ENCODE measurements around the gene OSM.

OSM gene

DNA sequence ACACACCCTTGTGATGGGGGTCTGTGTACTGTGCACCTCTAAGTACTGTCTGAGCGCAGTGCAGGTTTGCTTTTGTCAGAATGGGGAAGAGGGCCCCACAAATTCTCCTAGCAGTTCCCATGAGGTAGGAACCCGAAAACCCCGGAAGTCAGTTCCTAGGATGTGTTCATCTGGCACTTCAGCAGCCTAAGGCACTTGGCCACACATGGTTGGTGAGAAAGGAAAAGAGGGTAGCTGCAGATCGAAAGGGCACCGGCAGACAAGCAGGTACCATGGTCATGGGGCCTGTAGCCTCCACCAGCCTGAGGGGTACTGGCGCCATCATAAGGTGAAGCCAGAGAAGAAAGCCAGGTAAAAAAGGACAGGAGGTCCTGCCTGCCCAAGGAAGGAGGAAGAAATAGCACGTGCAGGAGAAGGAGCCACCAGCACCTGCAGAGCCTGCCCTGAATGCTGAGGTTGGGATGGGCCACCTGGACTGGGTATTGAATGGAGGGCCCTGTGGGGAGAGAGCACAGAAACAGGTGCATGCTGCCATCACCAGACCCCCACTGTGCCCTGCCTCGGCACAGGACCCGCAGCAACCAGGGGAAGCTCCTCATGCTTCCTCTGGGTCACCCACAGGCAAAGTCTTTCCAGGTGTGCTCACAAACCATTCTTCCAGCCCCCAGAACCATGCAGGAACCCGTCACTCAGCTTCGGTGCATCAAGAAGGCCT is 30.8 kb upstream of the OSM start:
- DNase-seq: no peak

DNA sequence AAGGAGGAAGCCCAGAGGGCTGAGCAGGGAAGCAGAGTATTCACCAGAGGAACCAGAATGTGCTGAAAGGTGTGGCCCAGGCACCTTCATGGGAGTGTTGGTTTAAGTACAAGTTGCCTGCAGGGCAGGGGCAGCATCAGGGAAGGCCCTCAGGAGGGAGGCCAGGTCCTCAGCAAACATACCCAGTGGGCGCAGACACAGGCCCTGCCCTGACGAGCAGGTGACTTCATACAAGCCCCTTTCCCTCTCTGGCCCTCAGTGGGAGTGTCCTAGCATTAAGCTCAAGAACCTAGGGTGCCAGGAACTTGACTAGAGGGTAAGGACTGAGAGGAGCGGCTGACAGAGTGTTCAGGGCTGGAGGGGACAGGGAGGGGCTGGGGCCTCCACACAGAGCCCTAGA is 30.2 kb upstream of the OSM start:
- DNase-seq: no peak

DNA sequence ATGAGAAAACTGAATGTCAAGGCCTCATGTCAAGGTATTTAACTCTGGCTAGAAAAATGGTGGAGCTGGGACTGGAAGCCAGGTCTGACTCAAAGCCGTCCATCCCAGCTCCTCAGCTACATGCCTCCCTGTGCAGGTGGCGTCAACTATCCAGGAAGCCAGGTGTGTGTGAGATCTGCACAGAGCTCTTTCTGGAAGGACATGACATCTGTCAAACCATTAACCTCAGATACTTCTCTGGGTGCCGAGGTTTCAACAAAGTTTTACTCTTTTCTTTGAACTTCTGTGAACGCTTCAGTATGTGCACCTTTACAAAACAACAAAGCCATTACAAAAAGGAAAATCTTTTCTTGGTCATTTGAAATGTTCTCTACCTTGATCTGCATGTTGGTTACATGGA is 29.7 kb upstream of the OSM start:
- DNase-seq: no peak

DNA sequence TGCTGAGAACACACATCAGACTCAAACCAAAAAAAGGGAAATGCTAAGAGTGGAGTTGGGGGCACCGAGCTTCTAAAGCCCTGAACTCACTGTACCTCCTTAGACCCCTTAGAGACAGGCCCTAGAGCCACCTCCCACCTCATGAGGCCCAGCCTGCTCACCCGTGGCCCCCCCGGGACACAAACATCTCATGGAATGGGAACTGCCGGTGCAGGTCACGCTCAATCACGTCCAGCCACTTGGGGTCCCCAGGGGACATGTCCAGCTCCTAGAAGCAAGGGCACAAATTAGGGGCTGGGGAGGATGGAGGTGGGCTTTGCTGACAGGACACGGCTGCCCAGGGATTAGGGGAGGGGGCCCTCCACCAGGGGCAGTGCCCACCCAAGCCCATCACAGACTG is 28.9 kb upstream of the OSM start:
- no peak for DNase-seq

DNA sequence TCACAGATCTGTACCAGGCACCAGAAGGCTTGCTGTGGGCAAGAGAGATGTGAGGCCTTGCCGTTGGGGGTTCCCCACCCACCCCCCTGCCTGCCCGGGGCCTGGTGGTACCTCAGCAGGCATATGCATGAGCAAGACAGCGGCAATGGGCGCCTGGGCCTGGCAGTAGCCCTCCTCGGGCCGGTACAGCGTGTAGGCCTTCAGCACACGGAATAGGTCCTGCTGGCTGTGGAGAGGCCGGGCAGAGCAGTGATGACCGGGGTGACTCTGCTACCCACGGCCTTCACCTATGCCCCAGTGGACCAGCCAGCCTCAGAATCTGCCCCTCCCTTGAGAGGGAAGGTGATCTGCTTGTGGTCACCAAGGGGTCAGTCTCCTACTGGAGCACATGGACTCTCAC is 28.2 kb upstream of the OSM start:
- DNase-seq: no peak

DNA sequence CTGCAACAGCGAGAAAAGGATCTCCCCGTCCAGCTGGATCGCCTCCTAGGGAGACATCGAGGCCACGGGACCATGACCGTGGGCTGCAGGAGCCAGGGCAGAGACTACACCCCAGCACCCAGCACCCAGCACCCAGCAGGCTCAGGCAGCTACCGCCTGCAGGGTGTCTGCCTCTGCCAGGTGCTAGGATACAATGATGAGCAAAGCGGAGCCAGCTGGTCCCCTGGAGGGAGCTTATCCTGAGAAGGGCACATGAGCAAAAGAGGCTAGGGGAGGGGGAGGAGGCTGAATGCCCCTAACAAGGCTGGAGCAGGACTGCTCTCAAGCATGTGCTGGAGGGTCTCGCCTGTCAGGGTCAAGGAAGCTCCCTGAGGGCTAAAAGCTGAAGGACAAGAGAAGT is 27.4 kb upstream of the OSM start:
- no peak for DNase-seq

DNA sequence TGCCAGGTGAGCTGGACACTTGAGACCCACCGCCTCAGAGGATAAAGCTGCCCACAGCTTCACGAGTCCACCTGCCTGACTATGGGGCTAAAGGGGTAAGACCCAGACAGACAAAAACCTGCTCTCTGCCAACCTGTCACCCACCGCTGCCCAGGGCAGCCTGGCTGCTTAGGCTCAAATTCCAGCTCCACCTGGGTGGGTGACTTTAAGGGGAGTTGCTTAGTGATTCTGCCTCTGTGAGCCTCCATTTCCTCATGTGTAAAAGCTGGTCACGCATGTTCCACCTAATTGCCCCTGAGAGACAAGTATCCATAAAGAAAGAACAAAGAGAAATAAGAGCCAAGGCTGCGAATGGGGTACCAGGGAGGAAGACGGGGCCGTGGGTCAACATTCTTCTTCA is 26.4 kb upstream of the OSM start:
- no peak for DNase-seq

DNA sequence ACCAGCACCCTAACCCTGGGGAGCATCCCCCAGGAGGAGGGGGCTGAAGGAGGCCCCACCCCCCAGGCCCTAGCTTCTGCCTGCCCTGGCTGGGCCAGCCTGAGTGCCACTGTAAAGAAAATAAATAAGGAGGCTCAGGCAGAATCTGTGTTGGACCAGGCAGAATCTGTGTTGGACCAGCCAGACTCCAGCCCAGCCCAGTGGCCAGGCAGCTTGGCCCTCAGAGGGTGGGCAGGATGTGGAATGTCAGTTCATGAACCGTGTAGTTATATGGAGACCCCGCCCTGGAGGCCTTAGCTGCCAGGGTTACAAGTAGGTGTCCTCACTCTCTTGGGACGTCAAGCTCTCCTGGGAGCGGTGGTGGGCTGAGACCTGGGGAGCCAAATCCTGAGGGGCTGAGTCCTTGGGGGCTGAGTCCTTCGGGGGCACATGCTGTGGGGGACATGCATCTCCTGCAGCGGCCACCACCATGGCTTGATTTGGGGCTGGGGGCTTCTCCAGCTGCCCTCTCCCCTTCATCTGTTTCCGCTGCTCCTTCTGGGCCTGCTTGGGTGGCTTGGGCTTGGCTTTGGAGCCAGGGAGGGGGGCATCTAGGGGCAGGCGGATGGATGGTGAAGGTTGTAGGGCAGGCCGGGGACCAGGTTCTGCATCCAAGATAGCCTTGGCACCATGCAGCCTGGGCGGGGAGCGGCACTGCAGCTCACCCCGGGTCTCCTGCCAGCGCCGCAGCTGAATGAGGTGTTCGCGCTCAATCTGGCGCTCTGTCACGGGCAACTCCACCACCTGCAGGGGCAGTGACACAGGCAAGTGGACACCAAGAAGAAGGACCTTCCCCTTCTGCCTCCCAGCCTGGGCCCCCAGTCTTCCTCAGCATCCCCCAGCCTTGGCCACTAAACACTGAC is 25.7 kb upstream of the OSM start:
- DNase-seq: no peak

DNA sequence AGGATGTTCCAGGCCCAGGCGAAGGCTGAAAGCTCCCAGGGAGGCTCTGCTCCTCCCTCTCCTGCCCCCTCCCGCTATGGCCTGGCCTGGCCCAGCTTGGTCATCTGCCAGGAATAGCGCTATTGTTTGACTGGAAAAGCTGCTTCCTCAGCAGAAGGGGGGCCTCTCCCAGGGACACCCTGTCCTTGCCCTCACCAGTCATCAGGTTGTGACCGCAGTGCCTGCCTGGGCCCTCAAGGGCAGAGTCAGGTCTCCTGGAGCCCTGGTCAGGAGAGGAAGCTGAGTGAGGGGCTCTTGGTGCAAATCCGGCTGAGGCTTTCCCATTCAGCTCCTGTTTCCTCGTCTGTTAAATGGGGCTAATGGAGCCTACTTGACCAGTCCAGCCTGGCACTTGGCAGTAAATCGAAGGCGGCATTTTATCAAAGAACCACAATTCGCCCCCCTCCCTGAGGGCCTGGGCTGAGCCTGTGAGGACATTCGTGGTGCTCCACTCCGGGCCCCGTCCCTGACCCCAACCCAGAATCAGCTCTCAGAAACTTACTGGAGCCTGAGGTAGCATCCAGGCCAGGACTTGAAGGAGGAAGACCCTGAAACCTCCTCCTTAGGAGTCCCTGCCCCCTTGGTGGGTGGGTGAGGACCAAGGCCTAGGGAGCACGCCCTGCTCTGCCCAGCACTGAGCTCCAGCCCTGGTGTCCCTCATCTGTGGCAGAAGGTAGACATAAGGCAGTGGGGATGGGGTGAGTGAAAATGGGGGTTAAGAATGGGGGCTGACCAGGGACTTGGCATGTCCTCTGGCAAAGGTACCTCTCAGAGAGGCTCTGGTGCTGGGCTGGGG is 24.6 kb upstream of the OSM start:
- no peak for DNase-seq

DNA sequence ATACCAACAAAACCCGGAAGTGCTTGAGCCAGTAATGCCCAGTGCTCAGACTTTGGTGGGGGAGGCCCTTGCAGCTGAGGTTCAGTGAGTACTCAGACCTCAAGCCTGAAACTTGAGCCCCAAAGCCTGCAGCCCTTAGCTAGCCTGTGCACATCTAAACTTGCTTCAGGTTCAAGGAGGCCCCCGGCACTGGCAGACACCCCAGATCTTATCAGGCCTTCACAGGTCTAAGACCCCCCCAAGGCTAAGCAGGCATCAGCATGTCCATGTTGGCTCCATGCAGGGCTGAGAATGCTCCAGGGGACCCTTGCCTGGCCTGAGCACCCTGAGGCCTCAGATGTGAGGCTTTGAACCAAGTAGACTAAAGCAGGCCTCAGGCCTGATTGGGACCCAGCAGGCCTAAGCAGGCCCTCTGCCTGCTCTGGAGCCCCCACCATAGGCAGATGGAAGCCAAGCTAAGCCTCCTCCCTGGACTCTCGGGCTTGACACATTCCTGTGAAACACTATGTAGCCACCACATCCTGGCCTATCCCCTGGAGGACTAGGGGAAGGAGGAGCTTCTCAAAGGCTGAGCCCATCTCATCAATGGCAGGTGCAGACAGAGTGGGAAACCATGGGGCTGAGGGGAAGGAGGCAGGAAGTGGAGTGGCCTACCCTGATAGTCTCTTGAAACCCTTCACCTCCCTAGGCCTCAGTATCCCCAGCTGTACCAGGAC is 23.8 kb upstream of the OSM start:
- DNase-seq: no peak

DNA sequence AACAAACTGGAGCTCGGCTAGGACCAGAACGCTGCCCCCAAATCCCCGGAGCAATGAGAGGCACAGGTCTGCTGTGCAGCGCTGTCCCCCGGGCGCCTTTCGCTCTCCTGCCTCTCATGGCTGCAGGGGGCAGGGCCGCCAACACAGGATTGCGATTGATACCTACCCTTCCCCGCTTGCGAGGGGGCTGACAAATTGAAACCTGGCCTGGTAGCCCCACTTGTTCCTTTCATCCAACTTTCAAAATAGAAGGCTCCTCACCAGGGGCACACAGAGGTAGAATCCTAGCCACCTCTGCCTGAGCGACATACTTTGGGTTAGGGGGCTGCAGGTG is 23.3 kb upstream of the OSM start:
- DNase-seq: no peak

DNA sequence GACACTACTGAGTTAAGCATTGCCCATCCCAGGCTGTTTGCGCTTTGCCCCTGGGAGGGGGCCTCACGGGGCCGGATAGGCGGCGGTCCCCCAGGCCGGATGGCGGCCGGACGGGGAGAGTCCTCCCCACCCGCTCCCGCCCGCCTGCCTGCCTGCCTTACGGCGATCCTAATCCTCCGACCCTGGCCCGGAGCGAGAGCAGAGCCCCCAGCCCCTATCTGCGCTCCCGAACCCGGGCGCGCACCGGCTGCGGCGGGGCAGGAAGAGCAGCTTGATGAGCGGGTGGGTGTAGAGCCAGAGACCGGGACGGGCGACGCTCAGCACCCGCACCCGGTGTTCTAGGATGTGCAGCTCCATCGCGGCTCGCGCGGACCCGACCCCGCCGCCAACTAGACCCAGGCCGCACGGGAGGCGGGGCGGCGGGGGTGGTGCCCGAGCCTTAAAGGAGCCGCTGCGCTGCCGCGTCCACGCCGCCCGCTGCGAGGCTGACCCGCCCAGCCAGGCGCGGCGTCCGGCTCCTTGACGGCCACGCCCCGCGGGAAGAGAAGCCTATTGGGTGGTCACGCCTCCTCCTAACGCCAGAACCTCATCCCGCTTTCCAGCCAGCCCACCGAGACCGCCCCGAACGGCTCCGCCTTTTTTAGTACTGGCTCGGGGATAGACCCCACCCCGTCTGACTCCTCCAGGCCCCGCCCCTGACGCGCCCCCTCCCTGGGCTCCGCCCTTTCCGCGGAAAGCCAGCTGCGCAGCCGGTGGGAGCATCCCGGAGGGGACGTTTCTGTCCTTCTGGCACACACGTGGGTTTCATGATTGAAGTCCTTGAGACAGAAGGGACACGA is 22.7 kb upstream of the OSM start, which contains the start of gene CASTOR1:
CASTOR1 (minus strand) TSS at position 365 of the 839 bp plus-strand sequence; CDS start at position 357, 8 bp downstream.
- peak; percentile 89 for DNase-seq

DNA sequence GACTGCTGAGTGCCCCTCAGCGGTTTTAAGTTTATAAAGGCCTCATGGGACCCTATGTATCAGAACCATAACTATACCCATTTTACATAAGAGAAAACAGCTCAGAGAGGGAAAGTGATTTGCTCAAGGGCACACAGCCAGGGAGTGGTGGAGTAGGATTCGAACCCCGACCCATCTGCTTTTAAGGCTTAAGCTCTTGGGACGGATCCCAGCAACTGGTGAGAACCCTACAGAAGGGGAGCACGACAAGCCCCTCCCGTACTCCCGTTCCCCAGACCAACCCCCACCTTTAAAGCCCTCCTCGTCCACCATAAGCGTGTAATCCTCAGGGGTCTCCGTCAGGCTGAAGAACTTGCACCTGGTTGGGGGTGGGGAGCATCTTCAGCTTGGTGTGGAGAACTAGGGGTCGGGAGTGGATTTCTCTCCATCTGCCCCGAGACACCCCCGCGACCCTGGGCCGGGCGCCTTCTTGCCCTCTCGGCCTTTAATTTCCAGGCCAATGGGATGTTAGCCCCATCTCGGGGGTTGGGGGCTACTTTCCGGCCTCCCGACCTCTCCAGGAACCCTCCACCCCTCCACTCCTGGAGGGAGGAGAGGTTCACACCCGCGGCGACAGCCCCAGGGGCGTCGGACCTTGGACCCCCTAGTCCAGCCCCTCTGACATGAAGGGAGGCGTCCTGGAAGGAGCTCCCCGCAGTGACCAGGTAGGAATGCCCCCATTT is 21.9 kb upstream of the OSM start:
- DNase-seq: no peak

DNA sequence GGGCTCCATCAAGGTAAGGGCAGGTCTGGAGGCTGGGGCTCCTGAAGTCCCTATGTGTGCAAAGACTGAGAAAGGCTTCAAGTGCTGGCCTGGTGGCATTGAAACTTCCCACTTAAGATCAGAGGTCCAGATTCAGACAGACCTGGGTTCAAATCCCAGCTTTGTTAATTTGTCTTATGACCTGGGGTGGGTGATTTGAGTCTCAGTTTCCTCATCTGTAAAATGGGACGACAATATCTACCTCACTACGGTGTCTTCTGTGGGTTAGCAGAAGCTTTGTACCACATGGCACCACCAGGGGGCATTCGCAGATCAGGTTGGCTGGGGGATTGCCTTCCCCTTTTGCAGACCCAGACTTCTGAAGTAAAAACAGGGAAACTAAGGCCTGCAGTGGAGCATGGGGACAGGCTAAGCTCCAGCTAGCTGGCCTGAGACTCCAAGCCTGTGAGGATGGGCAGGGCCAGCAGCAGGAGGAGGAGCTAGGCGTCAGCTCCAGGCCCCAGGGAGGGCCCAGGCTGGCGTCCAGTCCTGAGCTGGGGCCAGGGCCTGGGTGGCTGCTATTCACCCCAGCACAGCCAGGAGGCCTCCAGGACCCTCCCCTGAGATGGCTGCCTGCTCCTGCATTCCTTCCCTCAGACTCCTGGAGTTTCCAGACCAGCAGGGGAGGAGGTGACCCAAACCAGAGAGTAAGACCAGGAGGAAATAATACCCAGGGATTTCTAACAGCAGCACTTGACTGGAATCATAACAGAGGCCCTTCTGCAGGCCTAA is 21.2 kb upstream of the OSM start:
- DNase-seq: peak; percentile 92

DNA sequence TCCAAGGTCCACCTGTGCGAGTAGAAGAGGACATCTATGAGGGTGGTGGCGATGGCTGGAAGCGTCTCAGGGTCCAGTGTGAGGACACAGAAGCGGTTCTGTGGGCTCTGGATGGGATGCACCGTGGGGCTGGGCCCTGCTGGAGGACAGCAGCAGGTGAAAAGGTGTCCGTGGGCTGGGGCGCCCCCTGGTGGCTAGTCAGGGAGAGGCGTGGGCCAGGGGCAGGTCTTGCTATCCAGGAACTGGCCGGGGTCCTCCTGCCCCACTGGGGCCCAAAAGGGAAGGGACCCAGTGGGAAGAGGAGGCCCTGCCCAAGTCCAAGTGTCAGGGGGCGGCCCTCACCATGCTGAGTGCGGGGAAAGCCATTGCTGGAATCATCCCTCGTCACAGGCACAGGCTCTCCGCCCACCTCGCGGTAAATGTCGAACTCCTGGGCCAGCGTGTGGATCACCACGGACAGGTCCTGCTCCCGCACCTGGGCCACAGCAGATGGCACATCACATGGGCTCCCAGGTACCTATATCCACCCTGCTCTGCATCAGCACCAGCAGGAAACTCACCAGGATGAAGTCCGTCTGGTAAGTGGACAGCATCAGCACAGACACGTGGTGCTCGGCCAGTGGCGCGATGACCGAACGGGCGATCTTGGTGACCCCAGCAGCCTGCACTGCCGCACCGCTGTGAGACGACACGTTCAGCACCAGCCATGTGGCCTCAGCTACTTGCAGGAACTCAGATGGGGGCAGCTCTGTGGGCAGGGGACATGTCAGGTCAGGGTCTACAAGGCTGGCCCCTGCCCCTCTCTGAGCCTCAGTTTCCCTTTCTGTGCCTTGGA is 20.4 kb upstream of the OSM start:
- peak; percentile 90 for DNase-seq

DNA sequence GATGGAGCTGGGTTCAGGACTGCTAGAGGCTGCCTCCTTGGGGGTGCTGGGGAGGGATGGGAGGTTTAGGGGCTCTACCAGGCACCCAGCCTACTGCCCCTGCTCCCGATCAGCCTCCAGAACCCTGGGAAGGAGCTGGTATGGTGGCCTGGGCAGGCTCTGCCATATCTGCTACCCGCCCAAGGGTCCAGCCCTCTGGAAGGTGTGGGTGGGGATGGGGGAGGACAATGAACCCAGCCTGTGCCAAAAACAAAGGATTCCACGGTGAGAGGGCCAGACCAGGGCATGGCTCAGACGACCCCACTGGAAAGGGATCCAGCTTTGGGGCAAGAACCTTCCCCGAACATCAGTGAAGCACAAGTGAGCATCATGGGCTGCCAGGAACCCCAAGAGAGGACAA is 19.7 kb upstream of the OSM start:
- no peak for DNase-seq

DNA sequence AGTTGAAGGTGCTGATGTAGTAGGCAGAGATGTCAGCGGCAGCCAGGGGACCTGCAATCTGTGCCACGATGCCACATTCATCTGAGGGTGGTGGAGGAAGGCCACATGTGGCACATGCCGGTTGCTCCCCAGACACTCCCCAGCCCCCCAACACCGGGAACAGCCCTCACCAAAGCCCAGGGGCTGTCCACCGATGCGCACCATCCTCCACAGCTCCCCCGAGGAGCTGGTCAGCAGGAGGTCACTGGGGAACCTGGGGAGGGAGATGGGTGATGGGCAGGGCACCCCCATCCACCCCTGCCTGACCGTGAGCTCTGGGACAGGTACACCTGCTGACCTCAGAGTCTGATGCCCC is 19.2 kb upstream of the OSM start:
- DNase-seq: no peak

DNA sequence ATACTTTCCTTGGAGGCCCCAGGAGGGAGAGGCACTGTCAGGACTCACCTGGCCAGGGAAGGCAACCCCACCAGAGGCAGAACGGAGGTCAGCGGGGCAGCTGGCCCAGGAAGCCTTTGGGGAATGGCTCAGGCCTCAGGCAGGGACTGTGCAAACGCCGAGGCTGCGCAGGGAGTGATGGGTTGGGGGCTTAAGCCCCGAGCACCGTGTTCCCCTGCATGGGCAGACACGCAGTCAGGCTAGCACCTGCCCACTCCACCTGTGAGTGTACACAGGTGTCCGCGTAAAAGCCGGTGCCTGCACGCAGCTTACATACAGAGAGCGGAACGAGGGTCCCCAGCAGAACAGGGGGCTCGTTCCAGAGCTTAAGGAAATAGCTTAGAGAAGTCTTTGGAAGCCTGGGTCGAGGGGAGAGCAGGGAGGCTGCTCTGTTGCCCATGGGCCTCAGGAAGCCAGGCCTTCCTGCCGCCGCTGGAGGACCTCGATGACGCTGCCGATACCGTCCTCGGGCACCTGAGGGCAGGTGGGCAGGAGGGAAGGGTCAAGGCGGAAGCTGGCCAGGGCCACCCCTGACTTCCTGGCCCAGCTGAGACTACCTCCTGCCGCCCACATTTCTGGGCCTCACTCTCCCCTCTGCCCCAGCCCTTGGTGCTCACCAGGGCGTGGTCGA is 18.7 kb upstream of the OSM start:
- DNase-seq: no peak

DNA sequence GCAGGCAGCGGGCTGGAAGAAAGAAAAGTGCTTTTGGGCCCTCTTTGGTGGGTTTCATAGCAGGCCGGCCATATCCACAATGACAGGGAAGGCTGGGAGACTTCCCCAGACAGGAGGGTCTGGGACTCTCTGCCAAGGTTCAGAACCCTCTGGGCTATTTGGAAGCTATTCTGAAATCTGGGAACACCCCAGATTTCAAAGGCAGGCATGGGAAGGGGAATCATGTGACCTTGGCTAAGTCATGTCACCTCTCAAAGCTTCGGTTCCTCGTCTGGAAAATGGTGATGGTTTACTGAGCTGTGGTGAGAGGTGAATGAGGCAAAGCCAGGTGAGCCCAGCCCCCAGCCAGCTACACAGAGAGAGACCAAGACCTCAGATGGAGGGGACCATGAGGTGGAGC is 18.0 kb upstream of the OSM start:
- no peak for DNase-seq

Measured in activated CD8-positive, alpha-beta memory T cell treated with anti-CD3 and anti-CD28 coated beads, Interleukin-2, amount 50 U/mL, for 4 hours (primary cell).